ENCODE measurements around the gene CYP39A1.

- no peak for TF ChIP-seq ZNF18 (CRISPR knock-in tag; IDR thresholded peaks at IDR 0.05; ENCODE audit: insufficient replicate concordance)
- TF ChIP-seq PAXIP1 (CRISPR knock-in tag; conservative IDR thresholded peaks at IDR 0.05), result no peak
- TF ChIP-seq CTCF (CRISPR knock-in tag; IDR thresholded peaks at IDR 0.05), result no peak
- TF ChIP-seq ZNF678 (CRISPR knock-in tag; IDR thresholded peaks at IDR 0.05), result no peak
- no peak for TF ChIP-seq ELF1 (CRISPR knock-in tag; IDR thresholded peaks at IDR 0.05)
- TF ChIP-seq ZNF687 (CRISPR knock-in tag; IDR thresholded peaks at IDR 0.05), result no peak
- TF ChIP-seq REST (IDR thresholded peaks at IDR 0.05; ENCODE audit: borderline replicate concordance in 1 of 2, low read depth in 1 of 2, low read length in 2 of 2), result no peak
- no peak for TF ChIP-seq FOXK2 (IDR thresholded peaks at IDR 0.05)
Measured at GRCh38 chr6:46699970-46700369, 47.4 kb upstream of the CYP39A1 start.

Data from HepG2 (cell line).